K562 (cell line): Measurements from ENCODE around the gene CSAD.

ENCODE experiments used
- CTCF ChIP-seq, 3 experiments: IDR thresholded peaks in 2 of 3; conservative IDR thresholded peaks in 1 of 3; 2 replicates each; pipeline ENCODE4 v1.5.1; 2011 to 2012; ENCODE audit warnings: low read length in 3 of 3, mild to moderate bottlenecking in 3 of 3, control low read depth in 2 of 3, improper control_type of control experiment in 1 of 3, inconsistent platforms in 1 of 3, low read depth in 1 of 3, mixed read lengths in 1 of 3, moderate library complexity in 1 of 3; ENCODE audit not compliant: insufficient read depth in 2 of 3
- MAFK ChIP-seq: IDR thresholded peaks from 2 replicates; pipeline ENCODE4 v1.6.1; 2011; ENCODE audit warnings: low read length, improper control_type of control experiment
- POLR2A ChIP-seq: fragments of 450-650 bp; conservative IDR thresholded peaks from 2 replicates; pipeline ENCODE4 v1.6.1; 2016
- YY1 ChIP-seq, 3 experiments: IDR thresholded peaks; 2 replicates each; pipeline ENCODE4 v1.6.1; 2011; ENCODE audit warnings: low read length in 2 of 3, mild to moderate bottlenecking in 2 of 3, moderate library complexity in 2 of 3, borderline replicate concordance in 1 of 3, control low read depth in 1 of 3, low read depth in 1 of 3; ENCODE audit not compliant: insufficient read depth in 3 of 3, insufficient replicate concordance in 2 of 3, control insufficient read depth in 1 of 3, insufficient read length in 1 of 3; ENCODE audit errors: extremely low read depth in 1 of 3
- ZNF146 ChIP-seq: IDR thresholded peaks from one replicate; pipeline ENCODE4 v1.6.1; 2018; ENCODE audit warnings: missing compliant biosample characterization; ENCODE audit not compliant: unreplicated experiment
- TF ChIP-seq, protein P1 (sequence below): fragments of 250-450 bp; sonication (Bioruptor Pico); IDR thresholded peaks from 2 replicates; pipeline ENCODE4 v1.8.0; 2022; ENCODE audit warnings: moderate library complexity, mild to moderate bottlenecking, inconsistent platforms

- TF ChIP-seq MAFK = no peak
- no peak for TF ChIP-seq CTCF (IDR thresholded peaks at IDR 0.05 in 2 of 3, conservative IDR thresholded peaks at IDR 0.05 in 1 of 3; ENCODE audit: insufficient read depth in 2 of 3, low read depth in 1 of 3, low read length in 3 of 3)
- TF ChIP-seq YY1 (IDR thresholded peaks at IDR 0.05; ENCODE audit: borderline replicate concordance in 1 of 3, control insufficient read depth in 1 of 3, extremely low read depth in 1 of 3, insufficient read depth in 3 of 3, insufficient read length in 1 of 3, insufficient replicate concordance in 2 of 3, low read depth in 1 of 3, low read length in 2 of 3) = no peak
- TF ChIP-seq POLR2A = no peak
- TF ChIP-seq, protein P1, sequence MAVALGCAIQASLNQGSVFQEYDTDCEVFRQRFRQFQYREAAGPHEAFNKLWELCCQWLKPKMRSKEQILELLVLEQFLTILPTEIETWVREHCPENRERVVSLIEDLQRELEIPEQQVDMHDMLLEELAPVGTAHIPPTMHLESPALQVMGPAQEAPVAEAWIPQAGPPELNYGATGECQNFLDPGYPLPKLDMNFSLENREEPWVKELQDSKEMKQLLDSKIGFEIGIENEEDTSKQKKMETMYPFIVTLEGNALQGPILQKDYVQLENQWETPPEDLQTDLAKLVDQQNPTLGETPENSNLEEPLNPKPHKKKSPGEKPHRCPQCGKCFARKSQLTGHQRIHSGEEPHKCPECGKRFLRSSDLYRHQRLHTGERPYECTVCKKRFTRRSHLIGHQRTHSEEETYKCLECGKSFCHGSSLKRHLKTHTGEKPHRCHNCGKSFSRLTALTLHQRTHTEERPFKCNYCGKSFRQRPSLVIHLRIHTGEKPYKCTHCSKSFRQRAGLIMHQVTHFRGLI (CRISPR knock-in tag) = no peak
- no peak for TF ChIP-seq ZNF146 (CRISPR knock-in tag)
Measured at GRCh38 chr12:53205747-53206419, 25.2 kb upstream of the CSAD start.
